Gastrocnemius medialis (tissue), 4 donors: Measurements from ENCODE around the gene ZNF655.

Experiments used
- CTCF ChIP-seq, 5 experiments: fragments of 450-650 bp in 3 of 5; fragments of 200-600 bp in 2 of 5; sonication (generic) in 2 of 5; IDR thresholded peaks in 4 of 5; conservative IDR thresholded peaks in 1 of 5; 1 replicate in 4 of 5; 2 replicates in 1 of 5; pipeline ENCODE4 v1.5.1; 2016 to 2019; ENCODE audit warnings: antibody characterized with exemption in 5 of 5, mild to moderate bottlenecking in 3 of 5, moderate library complexity in 3 of 5
- POLR2A ChIP-seq, 2 donors: fragments of 450-650 bp; IDR thresholded peaks; one replicate each; pipeline ENCODE4 v1.6.1; 2017; ENCODE audit warnings: antibody characterized with exemption in 2 of 2, mild to moderate bottlenecking in 2 of 2, moderate library complexity in 2 of 2

GRCh38 chr7:99560834-99561736 lies 2.6 kb downstream of the ZNF655 start:
- TF ChIP-seq CTCF (IDR thresholded peaks at IDR 0.05 in 4 of 5, conservative IDR thresholded peaks at IDR 0.05 in 1 of 5) (no peak), POLR2A (IDR thresholded peaks at IDR 0.05) (no peak)
